AG09309 (cell line): Measurements from ENCODE around the gene AK4.

Experiments used
- DNase-seq: peaks from one replicate; pipeline ENCODE4 v3.0.0-alpha.2; 2010; ENCODE audit warnings: low read depth
- H3K4me3 ChIP-seq: 2 replicates; pipeline ENCODE4 v1.5.1; 2011; ENCODE audit warnings: mild to moderate bottlenecking, low read depth, low read length, moderate library complexity; ENCODE audit not compliant: control insufficient read depth
- CTCF ChIP-seq: IDR thresholded peaks from 2 replicates; pipeline ENCODE4 v1.5.1; 2011; ENCODE audit warnings: mild to moderate bottlenecking, low read depth, low read length, inconsistent platforms; ENCODE audit not compliant: insufficient read depth, control insufficient read depth; ENCODE audit errors: missing control alignments

AK4 gene

GRCh38 chr1:65164633-65165032 is 16.6 kb downstream of the AK4 start:
- H3K4me3 ChIP-seq = no peak overlapping the region
- no peak for TF ChIP-seq CTCF
- no peak for DNase-seq

GRCh38 chr1:65165269-65165993 is 17.4 kb downstream of the AK4 start:
- DNase-seq = no peak
- H3K4me3 ChIP-seq = no peak overlapping the region
- TF ChIP-seq CTCF = no peak

- TF ChIP-seq CTCF = no peak
- H3K4me3 ChIP-seq = no peak overlapping the region
- DNase-seq = no peak
Observed at GRCh38 chr1:65166572-65167305, 18.7 kb downstream of the AK4 start.

GRCh38 chr1:65167586-65168242 is 19.7 kb downstream of the AK4 start:
- TF ChIP-seq CTCF = no peak
- H3K4me3 ChIP-seq = no peak overlapping the region
- DNase-seq = no peak

- TF ChIP-seq CTCF = no peak
- DNase-seq = no peak
- H3K4me3 ChIP-seq = no peak overlapping the region
Observed at GRCh38 chr1:65168867-65169266, 20.9 kb downstream of the AK4 start.

GRCh38 chr1:65170511-65171142 is 22.6 kb downstream of the AK4 start:
- TF ChIP-seq CTCF = no peak
- DNase-seq = no peak
- H3K4me3 ChIP-seq = no peak overlapping the region
